ENCODE results near the gene RSPH6A. TPM values are rescaled to one million over a fixed set of nuclear protein-coding genes. Genes with fewer than 3 reads are reported as not detected.
"Not testable (repeated sequence)": the region's sequence is repeated elsewhere in the genome, so short reads cannot be mapped to it uniquely, and the experiment has no call there.

RSPH6A gene
- total RNA-seq, 1 donor: 0.18 TPM

GRCh38 chr19:45804959-45805230 lies 10.2 kb downstream of the RSPH6A start:
- H3K4me3 ChIP-seq (ENCODE audit: low read depth, low read length): no peak overlapping the region
- TF ChIP-seq, protein P1, sequence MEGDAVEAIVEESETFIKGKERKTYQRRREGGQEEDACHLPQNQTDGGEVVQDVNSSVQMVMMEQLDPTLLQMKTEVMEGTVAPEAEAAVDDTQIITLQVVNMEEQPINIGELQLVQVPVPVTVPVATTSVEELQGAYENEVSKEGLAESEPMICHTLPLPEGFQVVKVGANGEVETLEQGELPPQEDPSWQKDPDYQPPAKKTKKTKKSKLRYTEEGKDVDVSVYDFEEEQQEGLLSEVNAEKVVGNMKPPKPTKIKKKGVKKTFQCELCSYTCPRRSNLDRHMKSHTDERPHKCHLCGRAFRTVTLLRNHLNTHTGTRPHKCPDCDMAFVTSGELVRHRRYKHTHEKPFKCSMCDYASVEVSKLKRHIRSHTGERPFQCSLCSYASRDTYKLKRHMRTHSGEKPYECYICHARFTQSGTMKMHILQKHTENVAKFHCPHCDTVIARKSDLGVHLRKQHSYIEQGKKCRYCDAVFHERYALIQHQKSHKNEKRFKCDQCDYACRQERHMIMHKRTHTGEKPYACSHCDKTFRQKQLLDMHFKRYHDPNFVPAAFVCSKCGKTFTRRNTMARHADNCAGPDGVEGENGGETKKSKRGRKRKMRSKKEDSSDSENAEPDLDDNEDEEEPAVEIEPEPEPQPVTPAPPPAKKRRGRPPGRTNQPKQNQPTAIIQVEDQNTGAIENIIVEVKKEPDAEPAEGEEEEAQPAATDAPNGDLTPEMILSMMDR (IDR thresholded peaks at IDR 0.05; ENCODE audit: insufficient read depth, low read length): no peak
- DNase-seq (ENCODE audit: low read depth): no peak

DNA sequence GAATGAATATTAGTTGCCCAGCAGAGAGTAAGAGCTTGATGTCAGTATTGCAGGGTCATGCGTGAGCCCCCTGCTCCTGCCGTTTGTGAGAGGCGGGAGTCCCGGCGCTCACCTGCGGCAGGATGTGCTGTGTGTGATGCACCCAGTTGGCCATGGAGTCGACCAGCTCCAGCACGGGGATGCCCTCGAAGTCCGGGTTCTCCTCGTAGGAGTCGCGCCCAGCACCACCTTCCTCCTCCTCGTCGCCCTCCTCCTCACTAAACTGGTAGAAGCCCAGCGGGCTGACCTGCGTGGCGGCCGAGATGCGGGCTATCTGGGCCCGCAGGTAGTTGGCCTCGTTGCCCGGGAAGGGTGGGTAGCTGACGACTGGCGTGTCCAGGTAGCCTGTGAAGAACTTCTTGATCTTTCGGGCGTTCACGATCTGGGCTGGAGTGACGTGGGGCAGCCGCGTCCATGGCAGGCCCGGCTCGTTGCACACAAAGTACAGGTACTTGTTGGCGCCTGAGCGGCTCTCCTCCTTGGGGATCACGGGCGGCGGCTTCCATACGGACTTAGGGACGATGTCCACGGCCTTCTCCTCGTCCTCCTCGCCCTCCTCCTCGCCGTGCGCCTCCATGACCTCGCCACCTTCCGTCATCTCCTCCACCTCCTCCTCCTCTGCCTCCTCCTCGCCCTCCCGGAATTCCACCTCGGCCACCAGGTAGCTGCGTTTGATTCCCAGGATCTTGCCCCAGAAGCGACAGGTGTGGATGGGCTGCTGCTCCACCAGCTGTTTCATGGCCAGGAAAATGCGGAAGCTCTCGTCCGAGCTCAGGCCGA lies 10.8 kb downstream of the RSPH6A start:
- no peak overlapping the region for H3K4me3 ChIP-seq (ENCODE audit: low read depth, low read length)
- DNase-seq (ENCODE audit: low read depth): no peak
- TF ChIP-seq, protein P1 (IDR thresholded peaks at IDR 0.05; ENCODE audit: insufficient read depth, low read length): no peak

- no peak for DNase-seq (ENCODE audit: low read depth)
- TF ChIP-seq, protein P1 (IDR thresholded peaks at IDR 0.05; ENCODE audit: insufficient read depth, low read length): no peak
Measured at GRCh38 chr19:45801603-45802175, 13.4 kb downstream of the RSPH6A start.

GRCh38 chr19:45800070-45800553 lies 15.0 kb downstream of the RSPH6A start:
- TF ChIP-seq, protein P1 (IDR thresholded peaks at IDR 0.05; ENCODE audit: insufficient read depth, low read length): no peak
- H3K4me3 ChIP-seq (ENCODE audit: low read depth, low read length): no peak overlapping the region
- peak; percentile 50 for DNase-seq (ENCODE audit: low read depth)

More at GRCh38 chr19:45801603-45802175, 13.4 kb downstream of the RSPH6A start:
- H3K4me3 ChIP-seq (ENCODE audit: low read depth, low read length): no peak overlapping the region

GRCh38 chr19:45799541-45799940 lies 15.6 kb downstream of the RSPH6A start:
- not testable (repeated sequence) for DNase-seq (ENCODE audit: low read depth); H3K4me3 ChIP-seq (ENCODE audit: low read depth, low read length)

DNA sequence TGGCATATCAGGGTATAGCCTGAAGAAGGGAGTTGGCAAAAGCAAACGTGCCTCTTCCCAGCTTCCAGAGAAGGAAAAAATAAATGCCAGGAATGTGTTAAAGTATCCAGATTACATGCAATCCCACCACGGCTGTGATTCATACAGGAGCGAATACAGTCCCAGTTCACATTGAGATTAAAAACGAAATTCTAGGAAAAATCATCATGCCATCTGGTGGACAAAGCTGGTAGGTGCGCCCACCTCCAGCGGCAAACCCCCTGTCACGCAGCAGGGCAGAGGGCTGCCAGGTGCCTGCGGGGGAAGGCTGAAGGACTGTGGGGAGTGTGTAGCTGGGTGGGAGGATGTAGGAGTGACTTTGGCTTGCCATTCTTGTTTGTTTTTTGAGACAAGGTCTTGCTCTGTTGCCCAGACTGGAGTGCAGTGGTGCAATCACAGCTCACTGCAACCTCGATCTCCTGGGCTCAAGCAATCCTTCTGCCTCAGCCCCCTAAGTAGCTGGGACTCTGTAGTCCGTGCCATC lies 16.1 kb downstream of the RSPH6A start:
- no peak overlapping the region for H3K4me3 ChIP-seq (ENCODE audit: low read depth, low read length)
- TF ChIP-seq, protein P1 (IDR thresholded peaks at IDR 0.05; ENCODE audit: insufficient read depth, low read length): peak; percentile 82
- peak; percentile 93 for DNase-seq (ENCODE audit: low read depth)

DNA sequence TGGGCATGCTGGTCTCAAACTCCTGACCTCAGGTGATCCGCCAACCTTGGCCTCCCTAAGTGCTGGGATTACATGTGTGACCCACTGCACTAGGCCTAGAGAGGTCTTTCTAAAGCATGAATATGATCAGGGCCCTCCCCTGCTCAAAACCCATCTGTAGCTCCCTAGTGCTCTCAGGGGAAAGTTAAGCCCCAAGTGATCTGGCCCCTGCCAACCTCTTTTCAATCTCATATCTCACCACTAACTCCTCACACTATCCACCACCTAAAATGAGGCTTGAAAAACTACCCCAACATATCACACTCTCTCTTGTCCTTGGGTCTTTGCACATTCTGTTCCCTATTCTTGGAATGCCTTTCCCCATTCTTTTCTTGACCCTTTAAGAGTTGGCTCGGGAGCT lies 20.5 kb downstream of the RSPH6A start:
- H3K4me3 ChIP-seq (ENCODE audit: low read depth, low read length): no peak overlapping the region
- TF ChIP-seq, protein P1 (IDR thresholded peaks at IDR 0.05; ENCODE audit: insufficient read depth, low read length): no peak
- DNase-seq (ENCODE audit: low read depth): no peak

Data from fibroblast of the aortic adventitia (primary cell).